ENCODE data around the gene SNRNP25.
A peak's percentile ranks its signal among the peaks of the same experiment; 100 is the strongest.

Gene SNRNP25

GRCh38 chr16:53346-54236 is at the start of gene SNRNP25, which contains the start of gene POLR3K (continued):
- TF ChIP-seq ZNF148 (tag by site-specific recombination; IDR thresholded peaks at IDR 0.05; ENCODE audit: borderline replicate concordance) (0 out of 2 replicates have a peak, but pooled peaks have one; percentile 22), MYNN (tag by site-specific recombination; IDR thresholded peaks at IDR 0.05; ENCODE audit: borderline replicate concordance) (no peak), ZNF112 (tag by site-specific recombination; IDR thresholded peaks at IDR 0.05) (no peak), ZNF513 (tag by site-specific recombination; IDR thresholded peaks at IDR 0.05) (peak; percentile 94), ZNF768 (tag by site-specific recombination; IDR thresholded peaks at IDR 0.05) (0 out of 2 replicates have a peak, but pooled peaks have one; percentile 4), PATZ1 (tag by site-specific recombination; IDR thresholded peaks at IDR 0.05) (peak; percentile 89), ZNF19 (tag by site-specific recombination; IDR thresholded peaks at IDR 0.05; ENCODE audit: low read depth) (no peak), ZNF777 (tag by site-specific recombination; IDR thresholded peaks at IDR 0.05; ENCODE audit: borderline replicate concordance) (no peak), TSHZ1 (tag by site-specific recombination; IDR thresholded peaks at IDR 0.05; ENCODE audit: borderline replicate concordance) (no peak), ZEB2 (tag by site-specific recombination; IDR thresholded peaks at IDR 0.05) (0 out of 2 replicates have a peak, but pooled peaks have one; percentile 14), ZBTB48 (tag by site-specific recombination; IDR thresholded peaks at IDR 0.05) (no peak), ZSCAN23 (tag by site-specific recombination; IDR thresholded peaks at IDR 0.05) (no peak; the same call in 1 of the 2 replicates), SALL2 (tag by site-specific recombination; IDR thresholded peaks at IDR 0.05; ENCODE audit: borderline replicate concordance) (no peak), BCL11B (tag by site-specific recombination; IDR thresholded peaks at IDR 0.05; ENCODE audit: low read depth) (no peak), ZNF701 (tag by site-specific recombination; IDR thresholded peaks at IDR 0.05) (no peak), CTCF (tag by site-specific recombination; IDR thresholded peaks at IDR 0.05) (no peak), ZNF600 (tag by site-specific recombination; IDR thresholded peaks at IDR 0.05) (peak; percentile 99), MZF1 (tag by site-specific recombination; IDR thresholded peaks at IDR 0.05; ENCODE audit: borderline replicate concordance) (no peak), ZNF76 (tag by site-specific recombination; IDR thresholded peaks at IDR 0.05; ENCODE audit: borderline replicate concordance, low read depth) (peak; percentile 80), BCL6B (tag by site-specific recombination; IDR thresholded peaks at IDR 0.05) (no peak), ZNF184 (tag by site-specific recombination; IDR thresholded peaks at IDR 0.05) (no peak), ZNF629 (tag by site-specific recombination; IDR thresholded peaks at IDR 0.05) (no peak), ZNF544 (tag by site-specific recombination; IDR thresholded peaks at IDR 0.05) (no peak), KLF9 (tag by site-specific recombination; IDR thresholded peaks at IDR 0.05; ENCODE audit: low read depth) (peak; percentile 49)
